Astrocyte (in vitro differentiated cells and primary cell): ENCODE results near the gene ANKRD11. TPM values are rescaled to one million over a fixed set of nuclear protein-coding genes. Genes with fewer than 3 reads are reported as not detected.
A peak's percentile ranks its signal among the peaks of the same experiment; 100 is the strongest.

Source experiments
- DNase-seq: peaks from one replicate; pipeline ENCODE4 v3.0.0-alpha.2; 2010; ENCODE audit warnings: low read depth
- FAIRE-seq: peaks from 2 replicates; lab custom pipeline; 2011; peaks lifted over from hg19 to GRCh38; lab: Jason Lieb, UNC
- H2AFZ ChIP-seq: 2 replicates; pipeline ENCODE4 v1.6.0; 2012; ENCODE audit warnings: low read depth, low read length, inconsistent platforms
- H3K27ac ChIP-seq: 2 replicates; pipeline ENCODE4 v1.5.1; 2011; ENCODE audit warnings: low read depth, low read length, inconsistent platforms
- H3K27me3 ChIP-seq: 2 replicates; pipeline ENCODE4 v1.6.0; 2011; ENCODE audit warnings: low read length, inconsistent platforms; ENCODE audit not compliant: insufficient read depth
- H3K36me3 ChIP-seq: 2 replicates; pipeline ENCODE4 v1.5.1; 2011; ENCODE audit warnings: low read length, inconsistent platforms; ENCODE audit not compliant: insufficient read depth
- H3K4me1 ChIP-seq: 2 replicates; pipeline ENCODE4 v1.5.1; 2011; ENCODE audit warnings: low read length, inconsistent platforms; ENCODE audit not compliant: insufficient read depth
- H3K4me2 ChIP-seq: 2 replicates; pipeline ENCODE4 v1.6.0; 2012; ENCODE audit warnings: low read length, inconsistent platforms
- H3K4me3 ChIP-seq: 2 replicates; pipeline ENCODE4 v1.5.1; 2011; ENCODE audit warnings: low read depth, mild to moderate bottlenecking, low read length, inconsistent platforms; ENCODE audit not compliant: insufficient read depth
- H3K79me2 ChIP-seq: 2 replicates; pipeline ENCODE4 v1.6.0; 2012; ENCODE audit warnings: mild to moderate bottlenecking, low read length, inconsistent platforms; ENCODE audit not compliant: insufficient read depth
- H3K9ac ChIP-seq: 2 replicates; pipeline ENCODE4 v1.6.0; 2012; ENCODE audit warnings: mild to moderate bottlenecking, low read length, inconsistent platforms
- H3K9me3 ChIP-seq: 2 replicates; pipeline ENCODE4 v1.5.1; 2012; ENCODE audit warnings: low read depth, mild to moderate bottlenecking, low read length, inconsistent platforms; ENCODE audit not compliant: insufficient read depth
- H4K20me1 ChIP-seq: 2 replicates; pipeline ENCODE4 v1.6.0; 2012; ENCODE audit warnings: low read length, inconsistent platforms; ENCODE audit not compliant: insufficient read depth
- H3K27ac Mint-ChIP-seq: one replicate; pipeline ENCODE4 v1.8.0; 2021; ENCODE audit warnings: mild to moderate bottlenecking, mixed read lengths; ENCODE audit not compliant: unreplicated experiment
- H3K27me3 Mint-ChIP-seq: one replicate; pipeline ENCODE4 v1.8.0; 2021; ENCODE audit warnings: low read depth, mixed read lengths; ENCODE audit not compliant: unreplicated experiment
- H3K36me3 Mint-ChIP-seq: one replicate; pipeline ENCODE4 v1.8.0; 2021; ENCODE audit warnings: low read depth, mixed read lengths; ENCODE audit not compliant: unreplicated experiment
- H3K4me1 Mint-ChIP-seq: one replicate; pipeline ENCODE4 v1.8.0; 2021; ENCODE audit warnings: low read depth, mixed read lengths; ENCODE audit not compliant: unreplicated experiment
- H3K4me3 Mint-ChIP-seq: one replicate; pipeline ENCODE4 v1.8.0; 2021; ENCODE audit warnings: mild to moderate bottlenecking, moderate library complexity, mixed read lengths; ENCODE audit not compliant: unreplicated experiment
- H3K9me3 Mint-ChIP-seq: one replicate; pipeline ENCODE4 v1.8.0; 2021; ENCODE audit warnings: mild to moderate bottlenecking, mixed read lengths; ENCODE audit not compliant: unreplicated experiment
- CTCF ChIP-seq: IDR thresholded peaks from 2 replicates; pipeline ENCODE4 v1.5.1; 2011; ENCODE audit warnings: low read depth, mild to moderate bottlenecking, inconsistent platforms, low read length, moderate library complexity; ENCODE audit not compliant: insufficient read depth
- EZH2 ChIP-seq: IDR thresholded peaks from 2 replicates; pipeline ENCODE4 v1.6.1; 2012; ENCODE audit warnings: mild to moderate bottlenecking, low read length, inconsistent platforms; ENCODE audit not compliant: insufficient read depth
- total RNA-seq: library from RNA; stranded (reverse); gene quantifications from 2 replicates; pipeline ENCODE4 v1.2.1, GENCODE V29; 2021

Gene ANKRD11
- total RNA-seq, 1 donor from 2014 or later, result 213 TPM

- H3K27me3 Mint-ChIP-seq, result no peaks in the 10 kb centered on the region
- H3K9me3 ChIP-seq, result no peaks in the 10 kb centered on the region
- no peak overlapping the region for H3K4me3 ChIP-seq
- peak overlapping the region; percentile 62 for H3K27ac Mint-ChIP-seq
- no peak overlapping the region for H3K9ac ChIP-seq
- peaks cover 5% of the 10 kb centered on the region for H3K36me3 Mint-ChIP-seq
- H3K4me3 Mint-ChIP-seq, result no peak overlapping the region
- H3K79me2 ChIP-seq, result peaks cover 71% of the 10 kb centered on the region
- H3K27ac ChIP-seq, result no peak overlapping the region
- H3K36me3 ChIP-seq, result peaks cover 28% of the 10 kb centered on the region
- DNase-seq (no peak), FAIRE-seq (no peak)
- peaks cover 17% of the 10 kb centered on the region for H3K4me1 ChIP-seq
- H3K9me3 Mint-ChIP-seq, result no peaks in the 10 kb centered on the region
- no peak for TF ChIP-seq CTCF
- TF ChIP-seq EZH2, result no peak
- H3K27me3 ChIP-seq, result no peaks in the 10 kb centered on the region
- H3K4me1 Mint-ChIP-seq, result peaks cover 3% of the 10 kb centered on the region
- no peak overlapping the region for H2AFZ ChIP-seq
- H4K20me1 ChIP-seq, result peaks cover 32% of the 10 kb centered on the region
- H3K4me2 ChIP-seq, result no peak overlapping the region
These were observed 21.0 kb upstream of the ANKRD11 start for GRCh38 chr16:89511374-89511773.

- Histone ChIP-seq H3K36me3 (peaks cover 28% of the 10 kb centered on the region), H3K27me3 (no peaks in the 10 kb centered on the region), H3K4me1 (peaks cover 25% of the 10 kb centered on the region), H2AFZ (no peak overlapping the region), H3K9ac (no peak overlapping the region), H3K79me2 (peaks cover 64% of the 10 kb centered on the region), H3K4me3 (no peak overlapping the region), H4K20me1 (peaks cover 32% of the 10 kb centered on the region), H3K27ac (no peak overlapping the region), H3K9me3 (no peaks in the 10 kb centered on the region), H3K4me2 (no peak overlapping the region)
- FAIRE-seq (no peak), DNase-seq (no peak)
- TF ChIP-seq EZH2 (no peak), CTCF (no peak)
- H3K27me3 Mint-ChIP-seq, result no peaks in the 10 kb centered on the region
- peak overlapping the region; percentile 57 for H3K4me3 Mint-ChIP-seq
- peaks cover 5% of the 10 kb centered on the region for H3K36me3 Mint-ChIP-seq
- no peaks in the 10 kb centered on the region for H3K9me3 Mint-ChIP-seq
- peaks cover 10% of the 10 kb centered on the region for H3K4me1 Mint-ChIP-seq
- no peak overlapping the region for H3K27ac Mint-ChIP-seq
These were observed 20.2 kb upstream of the ANKRD11 start for GRCh38 chr16:89510526-89510925.

GRCh38 chr16:89507834-89508590 lies 17.7 kb upstream of the ANKRD11 start, which contains the start of gene SPG7:
SPG7 (plus strand) TSS chr16:89508403; CDS start chr16:89508418, 15 bp downstream.
- DNase-seq, result peak; percentile 60
- TF ChIP-seq CTCF, result no peak
- no peak for TF ChIP-seq EZH2
- Histone ChIP-seq H3K27me3 (no peaks in the 10 kb centered on the region), H3K36me3 (peaks cover 21% of the 10 kb centered on the region), H3K9me3 (no peaks in the 10 kb centered on the region), H4K20me1 (peaks cover 26% of the 10 kb centered on the region), H3K4me3 (peak within 1 kb of the TSS; percentile 82), H3K27ac (peak within 1 kb of the TSS; percentile 92), H3K4me2 (peak within 1 kb of the TSS; percentile 90), H2AFZ (peak within 1 kb of the TSS; percentile 83), H3K79me2 (peaks cover 56% of the 10 kb centered on the region), H3K4me1 (peaks cover 31% of the 10 kb centered on the region), H3K9ac (peak within 1 kb of the TSS; percentile 91)
- no peak for FAIRE-seq
- Mint-ChIP-seq H3K27me3 (no peaks in the 10 kb centered on the region), H3K4me1 (peaks cover 15% of the 10 kb centered on the region), H3K9me3 (no peaks in the 10 kb centered on the region), H3K4me3 (peak within 1 kb of the TSS; percentile 95), H3K36me3 (peaks cover 2% of the 10 kb centered on the region), H3K27ac (peak within 1 kb of the TSS; percentile 91)
